HG02870 (cell line): ENCODE data around the gene STRIP1.

ENCODE experiments used
- ATAC-seq: cut with Tn5 transposase; IDR thresholded peaks from one replicate; pipeline ENCODE4 v1.9.1; 2021; ENCODE audit warnings: mild to moderate bottlenecking, moderate library complexity; ENCODE audit not compliant: unreplicated experiment

STRIP1 gene, protein sequence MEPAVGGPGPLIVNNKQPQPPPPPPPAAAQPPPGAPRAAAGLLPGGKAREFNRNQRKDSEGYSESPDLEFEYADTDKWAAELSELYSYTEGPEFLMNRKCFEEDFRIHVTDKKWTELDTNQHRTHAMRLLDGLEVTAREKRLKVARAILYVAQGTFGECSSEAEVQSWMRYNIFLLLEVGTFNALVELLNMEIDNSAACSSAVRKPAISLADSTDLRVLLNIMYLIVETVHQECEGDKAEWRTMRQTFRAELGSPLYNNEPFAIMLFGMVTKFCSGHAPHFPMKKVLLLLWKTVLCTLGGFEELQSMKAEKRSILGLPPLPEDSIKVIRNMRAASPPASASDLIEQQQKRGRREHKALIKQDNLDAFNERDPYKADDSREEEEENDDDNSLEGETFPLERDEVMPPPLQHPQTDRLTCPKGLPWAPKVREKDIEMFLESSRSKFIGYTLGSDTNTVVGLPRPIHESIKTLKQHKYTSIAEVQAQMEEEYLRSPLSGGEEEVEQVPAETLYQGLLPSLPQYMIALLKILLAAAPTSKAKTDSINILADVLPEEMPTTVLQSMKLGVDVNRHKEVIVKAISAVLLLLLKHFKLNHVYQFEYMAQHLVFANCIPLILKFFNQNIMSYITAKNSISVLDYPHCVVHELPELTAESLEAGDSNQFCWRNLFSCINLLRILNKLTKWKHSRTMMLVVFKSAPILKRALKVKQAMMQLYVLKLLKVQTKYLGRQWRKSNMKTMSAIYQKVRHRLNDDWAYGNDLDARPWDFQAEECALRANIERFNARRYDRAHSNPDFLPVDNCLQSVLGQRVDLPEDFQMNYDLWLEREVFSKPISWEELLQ

DNA sequence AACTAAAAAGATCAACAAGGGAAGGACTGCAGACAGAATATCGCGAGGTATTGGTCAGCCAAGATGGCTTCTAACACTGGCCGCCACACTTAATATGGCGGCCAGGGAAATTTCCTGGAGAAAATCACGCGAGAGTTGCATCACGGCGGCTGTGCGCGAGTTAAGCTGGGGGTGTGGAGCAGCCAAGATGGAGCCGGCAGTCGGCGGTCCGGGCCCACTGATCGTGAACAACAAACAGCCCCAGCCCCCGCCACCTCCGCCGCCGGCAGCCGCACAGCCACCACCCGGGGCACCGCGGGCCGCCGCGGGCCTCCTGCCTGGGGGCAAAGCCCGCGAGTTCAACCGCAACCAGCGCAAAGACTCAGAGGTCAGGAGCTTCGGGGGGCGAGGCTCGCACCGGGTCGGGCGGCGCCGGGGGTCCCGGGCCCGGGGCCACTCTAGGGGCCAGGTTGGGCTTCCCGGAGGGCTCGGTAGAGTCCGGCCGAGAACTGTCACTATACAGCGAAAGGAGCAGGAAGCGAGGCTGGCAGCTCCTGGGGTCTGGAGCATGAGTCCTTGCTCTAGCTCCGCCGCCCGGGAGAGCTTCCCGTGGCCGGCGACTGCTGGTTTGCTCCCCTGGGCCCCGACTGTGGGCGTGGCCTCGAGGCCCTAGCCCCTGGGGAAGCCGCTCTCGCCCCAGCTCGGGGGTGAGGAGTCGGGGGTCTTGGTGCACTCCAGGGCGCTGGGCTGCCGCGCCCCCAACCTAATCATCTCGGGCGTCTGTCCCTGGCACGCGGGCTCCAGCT, at the start of gene STRIP1:
TSS of gene STRIP1 (plus strand) at position 174 of the 785 bp plus-strand sequence. CDS start at position 188, 14 bp downstream.
- ATAC-seq = peak; percentile 79

DNA sequence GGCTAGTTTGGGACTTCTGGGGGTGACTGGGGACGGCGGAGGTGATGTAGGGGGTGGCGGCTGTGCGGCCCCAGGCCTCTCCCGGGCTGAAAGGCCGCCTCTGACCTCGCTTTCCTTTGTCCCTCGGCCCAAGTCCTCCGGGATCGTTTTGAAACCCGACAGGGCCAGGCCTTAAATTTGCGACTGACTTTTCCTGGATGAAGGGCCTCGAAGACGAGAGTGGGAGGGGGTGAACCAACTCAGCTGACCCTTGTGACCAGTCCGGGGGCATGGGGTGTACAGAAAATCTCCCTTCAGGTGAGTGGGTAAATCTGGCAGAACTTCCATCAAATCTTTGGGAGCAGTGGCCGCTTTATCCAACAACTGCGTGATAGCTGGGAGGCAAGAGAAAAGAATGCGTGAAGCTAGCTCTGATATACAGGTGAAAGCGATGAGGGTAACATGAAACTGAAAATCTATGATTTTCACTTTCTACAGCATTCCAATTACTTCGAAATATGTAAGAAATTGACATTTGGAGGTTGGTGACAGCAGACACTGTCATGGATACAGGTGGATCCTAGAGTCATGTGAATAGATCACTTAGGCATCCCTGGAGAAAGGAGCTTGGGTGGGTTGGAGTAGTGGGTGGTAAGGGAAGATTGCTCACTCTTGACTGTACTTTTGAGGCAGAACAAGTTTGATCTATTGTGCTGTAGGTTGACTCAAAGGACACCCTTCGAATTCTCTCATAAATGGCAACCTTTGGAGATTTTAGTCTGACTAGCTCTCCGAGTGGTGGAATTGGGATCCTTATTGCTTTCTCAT, 49.0 kb upstream of the STRIP1 start:
- no peak for ATAC-seq

DNA sequence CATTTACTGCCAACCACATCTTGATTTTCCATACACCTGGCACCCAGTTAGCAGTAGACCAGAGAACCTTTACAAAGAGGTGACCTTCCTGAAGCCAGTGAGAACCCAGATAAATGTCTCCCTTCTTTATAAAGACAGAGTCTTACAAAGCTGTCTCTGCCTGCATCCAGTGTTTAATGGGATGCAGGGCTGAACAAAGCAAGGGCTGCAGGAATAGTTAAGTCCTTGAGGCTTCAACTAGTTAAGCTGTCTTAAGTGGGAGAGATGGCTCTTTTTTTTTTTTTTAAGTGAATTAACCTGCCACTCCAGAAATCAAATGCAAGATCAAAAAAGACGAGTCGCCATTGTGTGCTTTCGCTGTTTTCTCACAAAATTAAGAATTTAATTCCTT, 48.4 kb upstream of the STRIP1 start:
- no peak for ATAC-seq

DNA sequence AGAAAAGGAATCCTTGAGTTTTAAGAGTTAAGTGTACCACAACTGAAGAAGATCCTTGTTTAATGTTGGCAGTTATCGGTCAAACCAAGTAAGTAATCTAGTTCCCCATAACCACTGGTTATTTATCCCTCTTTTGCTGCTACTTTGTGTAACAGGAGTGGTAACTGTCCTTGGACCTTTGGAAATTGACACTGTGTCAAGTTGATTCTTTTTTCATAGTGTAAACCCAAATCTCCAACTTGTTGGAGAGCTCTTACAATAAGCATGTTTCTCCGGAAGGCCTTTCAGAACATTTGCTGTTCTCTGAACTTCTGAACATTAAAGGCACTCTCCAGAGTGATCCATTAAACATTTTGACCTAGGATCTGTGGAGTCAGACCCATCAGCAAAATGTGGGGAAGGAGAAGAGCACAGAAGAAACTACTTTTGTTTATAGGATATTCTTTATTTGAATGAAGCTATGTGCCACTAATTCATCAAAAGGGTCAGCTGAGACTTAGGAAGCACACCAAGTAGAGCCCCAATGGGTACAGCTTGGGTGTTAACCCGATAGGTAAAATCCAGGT, 46.0 kb upstream of the STRIP1 start:
- no peak for ATAC-seq

DNA sequence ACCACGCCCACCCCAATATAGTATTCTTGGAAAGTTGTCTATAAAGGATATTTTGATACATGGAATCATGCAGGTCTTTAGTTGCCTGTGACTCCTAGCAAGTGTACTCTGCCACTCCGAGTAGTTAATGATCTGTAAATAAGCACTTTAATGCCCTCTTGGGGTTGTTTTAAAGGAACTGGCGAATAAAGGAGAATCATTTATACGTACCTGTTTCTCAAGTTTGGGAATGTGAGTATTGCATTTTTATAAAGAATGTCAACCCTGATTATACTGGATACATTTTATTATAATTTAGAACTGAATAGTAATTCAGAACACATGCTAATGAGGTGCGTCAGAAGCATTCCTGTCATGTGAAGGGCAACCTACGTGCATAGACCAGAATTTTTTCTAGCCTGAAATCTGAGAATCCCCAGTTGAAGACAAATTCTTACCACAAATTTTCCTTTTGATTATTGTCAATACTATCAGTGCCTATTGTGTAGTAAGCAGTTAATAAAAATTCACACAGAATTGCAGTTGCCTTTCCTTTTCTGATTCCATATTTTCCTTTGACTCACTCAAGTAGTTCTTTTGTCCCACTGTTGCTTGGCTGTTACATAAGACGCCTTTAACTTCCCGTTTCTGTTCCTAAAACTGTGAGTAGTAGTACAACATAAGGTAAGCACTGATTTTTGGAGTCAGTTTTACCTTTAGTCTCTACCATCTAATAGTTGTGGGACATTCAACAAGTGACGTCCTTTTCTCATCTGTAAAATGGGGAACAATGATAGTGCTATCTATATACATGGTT, 44.7 kb upstream of the STRIP1 start:
- no peak for ATAC-seq

DNA sequence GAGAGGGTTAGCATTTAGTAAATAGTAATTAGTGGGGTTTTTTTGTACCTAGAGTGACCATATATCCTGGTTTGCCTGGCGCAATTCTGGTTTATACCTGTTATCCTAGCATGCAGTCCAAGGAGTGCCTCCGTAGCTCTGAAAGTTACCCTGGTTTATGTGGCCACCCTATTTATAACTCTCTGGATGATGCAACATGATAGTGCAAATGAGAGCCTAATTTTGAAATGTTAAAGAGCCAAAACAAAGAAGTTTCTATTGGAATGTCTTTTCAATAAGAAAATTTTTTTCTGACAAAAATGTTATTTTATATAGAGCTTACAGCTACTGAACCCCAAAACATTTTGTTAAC, 44.1 kb upstream of the STRIP1 start:
- ATAC-seq = no peak

DNA sequence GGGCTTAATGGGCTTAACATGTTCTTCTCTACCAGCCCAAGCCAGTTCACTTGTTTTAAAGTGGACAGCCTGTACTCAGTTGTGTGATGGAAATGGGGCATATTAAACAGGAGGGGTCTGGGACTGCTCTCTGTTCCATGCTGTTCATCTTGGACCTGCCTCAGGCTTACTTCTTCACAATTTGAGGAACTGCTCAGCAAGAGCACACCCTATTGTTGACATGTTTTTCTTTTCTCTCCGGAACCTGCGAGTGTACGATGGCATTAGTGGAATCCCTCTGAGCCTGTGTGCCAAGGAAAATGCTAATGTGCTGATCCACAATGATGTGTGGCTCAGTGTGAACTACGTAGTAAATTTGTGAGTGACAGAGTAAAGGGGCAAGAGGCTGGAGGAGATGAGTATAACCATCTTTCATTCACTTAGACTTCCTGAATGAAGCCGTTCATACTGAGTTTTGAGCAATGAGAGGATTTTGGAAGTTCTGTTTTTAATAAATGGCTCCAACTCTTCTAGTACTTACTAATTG, 43.0 kb upstream of the STRIP1 start:
- ATAC-seq = no peak

DNA sequence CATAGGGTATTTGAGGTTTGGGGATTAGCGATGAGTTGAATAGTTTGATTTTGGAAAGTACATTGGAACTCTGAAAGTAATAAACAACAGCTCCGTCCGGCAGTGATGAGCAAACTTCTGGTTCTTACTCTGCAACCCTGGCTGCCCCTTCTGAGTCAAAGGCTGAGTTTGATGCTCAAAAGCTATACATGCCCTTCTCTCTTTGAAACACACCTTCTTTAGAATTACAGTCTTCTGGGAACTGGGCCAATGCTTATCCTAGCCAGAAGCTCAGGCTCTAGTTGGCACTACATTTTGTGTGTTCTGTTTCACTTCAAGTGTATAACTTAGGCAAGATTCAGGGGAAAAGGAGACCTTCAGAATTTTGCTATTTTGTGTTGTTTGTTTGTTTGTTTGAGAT, 40.5 kb upstream of the STRIP1 start:
- ATAC-seq = no peak

DNA sequence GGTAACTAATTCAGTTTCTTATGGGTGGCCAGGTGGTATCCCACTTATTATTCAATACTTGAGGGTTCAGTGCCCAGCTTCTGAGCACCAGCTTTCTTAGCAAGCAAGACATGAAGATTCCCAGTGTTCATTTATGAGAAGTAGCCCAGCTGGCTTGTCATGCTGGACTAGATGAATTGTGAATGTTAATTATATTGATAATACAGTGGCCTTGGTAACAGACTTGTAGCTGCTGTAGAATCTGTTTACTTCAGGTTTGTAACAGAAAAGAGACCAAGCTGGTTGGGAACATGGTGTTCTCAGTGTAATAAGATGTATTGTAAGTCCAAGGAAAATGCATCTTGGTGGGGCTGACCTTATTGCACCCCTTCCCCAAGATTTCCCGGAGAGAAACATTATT, 39.8 kb upstream of the STRIP1 start:
- ATAC-seq = no peak

DNA sequence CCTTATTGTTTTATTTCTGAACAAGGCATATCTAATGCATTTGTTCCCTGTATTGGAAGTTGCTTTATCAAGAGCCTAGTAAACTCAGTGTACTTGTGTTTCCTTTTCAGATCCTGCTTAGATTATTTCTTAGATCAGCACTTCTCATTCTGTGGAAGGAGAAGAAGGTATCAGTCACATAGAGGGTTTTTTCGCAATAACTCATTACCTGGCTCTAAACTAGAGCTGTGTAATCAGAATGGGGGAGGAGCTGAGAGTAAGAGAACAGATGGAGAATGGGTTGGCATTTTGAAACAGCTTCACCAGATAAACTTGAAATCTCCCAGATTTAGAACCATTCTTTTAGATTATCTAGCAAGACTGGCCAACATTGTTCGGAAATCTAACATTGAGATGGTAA, 38.9 kb upstream of the STRIP1 start:
- ATAC-seq = no peak

DNA sequence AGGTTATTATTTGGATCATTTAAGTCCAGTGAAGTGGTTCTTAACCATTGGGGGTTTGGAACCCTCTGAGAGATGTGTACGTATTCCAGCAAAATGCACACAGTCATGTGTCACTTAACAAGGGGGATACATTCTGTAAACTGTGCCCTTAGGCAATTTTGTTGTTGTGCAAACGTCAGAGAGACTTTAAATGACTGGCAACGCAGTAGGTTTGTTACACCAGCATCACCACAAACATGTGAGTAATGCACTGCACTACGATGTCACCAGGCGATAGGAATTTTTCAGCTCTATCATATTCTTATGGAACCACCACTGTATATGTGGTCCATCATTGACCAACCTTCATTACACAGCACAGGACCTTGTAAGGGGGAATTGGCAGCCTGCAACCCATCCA, 37.9 kb upstream of the STRIP1 start:
- ATAC-seq = no peak

DNA sequence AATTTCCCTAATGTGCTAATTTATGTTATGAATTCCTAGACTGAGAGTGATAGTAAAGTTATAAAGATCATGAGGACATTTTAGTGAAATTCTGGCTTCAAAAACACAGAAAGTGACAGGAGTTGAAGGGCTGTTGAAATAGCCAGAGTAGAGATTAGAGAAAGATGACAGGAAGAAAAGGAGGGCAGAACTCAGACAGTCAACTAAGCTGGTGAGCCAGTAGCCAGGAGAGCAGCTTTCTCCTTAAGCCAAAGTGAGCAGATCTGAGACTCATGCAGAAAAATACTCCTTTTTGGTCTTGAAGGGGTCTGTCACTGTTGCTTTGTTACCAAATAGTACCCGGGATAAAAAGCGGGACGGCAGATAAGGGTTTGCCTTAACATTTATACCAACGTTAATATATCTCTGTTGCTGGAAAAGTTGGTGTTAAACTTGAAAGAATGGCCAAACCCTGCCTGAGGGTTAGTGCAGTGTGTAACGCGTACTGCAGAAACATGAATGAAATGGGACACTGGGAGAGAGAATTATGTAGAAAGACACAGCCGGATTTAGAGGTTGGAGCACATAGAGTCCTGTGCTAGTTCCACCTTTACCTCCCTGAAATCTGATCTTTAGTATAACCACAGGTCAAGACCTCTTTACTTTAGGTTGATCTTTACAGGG, 37.1 kb upstream of the STRIP1 start:
- no peak for ATAC-seq

DNA sequence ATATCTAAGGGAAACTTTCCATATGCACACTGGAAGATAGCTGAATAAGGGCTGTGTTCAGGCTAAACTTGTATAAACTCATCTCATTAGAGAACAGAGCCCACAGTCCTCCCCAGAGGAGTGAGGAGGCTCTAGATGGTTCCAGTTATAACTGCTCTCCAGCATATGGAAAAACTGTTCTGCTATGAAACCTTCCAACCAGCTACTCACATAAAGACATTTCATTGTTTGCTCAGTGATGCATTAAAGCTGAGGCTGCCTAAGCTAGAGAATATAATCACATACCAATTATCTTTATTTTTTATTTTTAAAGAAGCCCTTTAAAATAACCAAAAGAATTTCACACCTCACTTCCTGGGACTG, 36.6 kb upstream of the STRIP1 start:
- ATAC-seq = no peak

DNA sequence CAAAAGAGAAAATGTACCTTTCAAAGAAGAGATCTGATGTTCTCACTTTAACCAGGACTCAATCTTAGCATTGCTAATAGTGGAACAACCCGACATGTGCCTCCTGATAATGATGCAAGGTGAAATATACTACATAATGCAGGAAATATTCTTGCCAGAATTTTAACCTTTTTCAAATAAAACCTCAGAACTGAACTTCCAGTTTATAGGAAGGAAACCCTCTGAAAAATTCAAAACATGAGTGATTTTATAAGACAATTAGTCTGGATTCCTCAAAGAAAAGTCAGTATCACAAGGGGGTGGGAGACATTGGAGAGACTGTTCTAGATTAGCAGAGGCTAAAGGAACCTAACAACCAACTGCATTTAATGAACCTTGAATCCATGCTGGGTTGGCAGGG, 31.7 kb upstream of the STRIP1 start:
- ATAC-seq = no peak

DNA sequence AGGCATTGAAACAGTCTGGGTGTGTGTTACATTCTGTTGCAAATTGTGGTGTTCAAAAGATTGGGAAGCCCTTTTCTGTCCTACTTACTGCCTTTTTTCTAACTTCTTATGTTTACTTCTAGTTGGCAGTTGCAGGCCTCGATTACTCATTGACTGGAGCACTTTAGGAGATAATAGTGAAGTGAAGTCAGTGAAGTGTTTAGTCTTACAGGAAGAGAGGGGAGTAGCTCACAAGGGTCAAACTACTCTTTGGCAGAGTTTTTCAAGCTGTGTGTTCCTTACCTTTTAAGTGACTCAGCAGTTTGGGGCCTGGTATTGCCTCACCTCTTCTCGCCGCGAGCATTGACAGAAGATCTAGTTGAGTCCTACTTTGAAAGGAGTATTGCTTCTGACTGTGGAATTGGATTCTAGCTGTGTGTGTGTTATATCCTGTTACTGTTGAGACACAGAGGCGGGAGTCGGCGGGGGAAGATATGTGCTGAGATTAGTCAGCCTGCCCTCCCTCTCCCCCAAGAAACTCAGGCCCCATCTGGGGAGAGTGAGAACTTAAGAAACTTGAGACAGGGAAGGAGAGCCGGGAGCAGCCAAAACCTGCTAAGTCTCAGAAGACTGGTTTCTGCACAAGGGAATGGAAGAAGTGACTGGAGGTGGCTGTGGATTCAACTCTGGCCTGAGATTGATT, 30.5 kb upstream of the STRIP1 start:
- ATAC-seq = no peak

DNA sequence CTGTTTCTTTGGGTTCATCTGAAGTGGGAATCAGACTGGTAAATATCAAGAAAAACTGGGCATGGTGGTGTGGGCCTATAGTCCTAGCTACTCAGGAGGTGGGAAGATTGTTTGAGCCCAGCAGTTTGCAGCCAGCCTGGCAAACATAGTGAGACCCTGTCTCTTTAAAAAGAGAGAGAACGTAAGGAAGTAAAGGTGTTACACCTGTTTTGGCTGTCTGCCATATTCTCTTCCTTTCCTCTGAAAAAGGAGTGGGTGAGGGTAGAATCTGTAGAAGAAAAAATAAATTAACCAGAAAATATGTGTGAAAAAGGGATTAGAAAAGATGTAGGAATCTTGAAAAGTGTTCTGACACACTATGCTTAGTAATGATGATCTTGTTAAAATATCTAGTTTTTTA, 29.8 kb upstream of the STRIP1 start:
- no peak for ATAC-seq

DNA sequence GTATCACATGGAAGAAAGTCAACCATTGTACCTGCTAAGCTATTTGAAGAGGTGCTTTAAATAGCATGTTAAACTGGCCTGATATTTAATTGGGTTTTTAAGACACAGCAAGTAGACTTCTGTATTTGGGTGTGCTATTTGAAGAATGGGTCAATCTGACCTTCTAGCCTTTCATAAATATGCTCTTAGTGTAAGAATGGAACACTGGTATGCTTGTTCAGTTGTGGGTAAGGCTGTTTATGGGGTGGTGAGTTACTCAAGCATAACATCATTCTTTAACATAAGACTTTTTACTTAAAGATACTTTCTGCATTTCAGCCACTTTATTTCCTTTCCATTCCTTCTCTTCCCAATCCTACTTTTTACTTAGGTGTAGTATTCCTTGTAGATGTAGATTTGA, 28.5 kb upstream of the STRIP1 start:
- no peak for ATAC-seq

DNA sequence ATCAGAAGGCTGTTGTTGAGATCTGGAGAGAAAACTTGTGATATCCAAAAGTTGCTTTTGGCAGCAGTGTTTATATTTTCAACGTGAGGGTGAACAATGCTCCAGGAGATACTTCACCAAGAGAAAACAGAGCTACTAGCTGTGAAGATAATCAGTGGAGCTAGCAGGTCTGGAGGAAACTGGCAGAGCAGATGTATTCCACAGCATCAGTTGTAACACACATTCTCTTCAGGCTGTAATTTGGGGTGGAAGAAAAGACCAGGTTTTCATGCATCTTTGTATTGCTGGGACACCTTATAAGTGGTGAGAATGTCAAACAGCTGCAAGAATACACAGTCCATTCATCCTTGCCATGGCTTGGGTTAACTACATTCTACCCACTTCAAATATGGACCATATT, 27.9 kb upstream of the STRIP1 start:
- no peak for ATAC-seq
